GM19099 (cell line): Measurements from ENCODE around the gene GIMAP6.

Experiments
- POLR2A ChIP-seq: IDR thresholded peaks from 3 replicates; pipeline ENCODE4 v1.6.1; 2011; ENCODE audit warnings: low read depth; ENCODE audit not compliant: insufficient read length; ENCODE audit errors: extremely low read depth

The GIMAP6 gene

DNA sequence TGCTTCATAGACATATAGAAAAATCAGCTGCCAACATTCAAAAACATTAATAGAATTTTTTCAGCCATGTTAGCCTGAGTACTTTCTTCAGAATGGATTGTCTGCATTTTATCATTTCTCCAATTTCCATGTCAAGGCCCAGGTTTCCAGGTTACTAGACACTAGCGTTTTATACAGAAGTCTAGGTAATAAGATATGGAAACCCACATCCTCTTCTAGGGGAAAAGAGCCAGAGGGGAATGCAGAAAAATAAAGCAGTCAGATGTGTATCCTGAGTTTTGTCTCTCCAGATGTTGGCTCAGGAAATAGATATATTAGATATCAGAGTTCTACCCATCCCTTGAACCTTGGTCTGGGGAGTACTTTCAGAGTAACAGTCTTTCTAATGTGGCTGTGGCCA lies 44.6 kb downstream of the GIMAP6 start:
- TF ChIP-seq POLR2A = no peak

DNA sequence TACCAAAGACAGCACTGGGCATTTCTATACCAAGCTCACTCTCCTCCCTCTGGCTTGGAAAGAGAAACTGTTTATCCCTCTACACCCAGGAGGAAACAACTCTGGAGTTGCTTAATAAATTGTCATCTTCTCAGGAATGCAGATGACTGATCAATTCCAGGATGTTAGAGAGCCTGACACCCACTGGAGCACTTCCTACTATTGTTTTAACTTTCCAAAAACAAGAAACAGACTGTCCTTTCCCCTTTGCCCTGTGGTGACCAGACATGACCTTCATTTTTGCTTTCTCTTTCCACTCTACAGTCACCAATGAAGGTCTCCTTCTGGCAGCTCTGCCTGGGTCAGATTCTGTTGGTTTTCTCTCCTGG lies 45.4 kb downstream of the GIMAP6 start:
- TF ChIP-seq POLR2A = no peak

DNA sequence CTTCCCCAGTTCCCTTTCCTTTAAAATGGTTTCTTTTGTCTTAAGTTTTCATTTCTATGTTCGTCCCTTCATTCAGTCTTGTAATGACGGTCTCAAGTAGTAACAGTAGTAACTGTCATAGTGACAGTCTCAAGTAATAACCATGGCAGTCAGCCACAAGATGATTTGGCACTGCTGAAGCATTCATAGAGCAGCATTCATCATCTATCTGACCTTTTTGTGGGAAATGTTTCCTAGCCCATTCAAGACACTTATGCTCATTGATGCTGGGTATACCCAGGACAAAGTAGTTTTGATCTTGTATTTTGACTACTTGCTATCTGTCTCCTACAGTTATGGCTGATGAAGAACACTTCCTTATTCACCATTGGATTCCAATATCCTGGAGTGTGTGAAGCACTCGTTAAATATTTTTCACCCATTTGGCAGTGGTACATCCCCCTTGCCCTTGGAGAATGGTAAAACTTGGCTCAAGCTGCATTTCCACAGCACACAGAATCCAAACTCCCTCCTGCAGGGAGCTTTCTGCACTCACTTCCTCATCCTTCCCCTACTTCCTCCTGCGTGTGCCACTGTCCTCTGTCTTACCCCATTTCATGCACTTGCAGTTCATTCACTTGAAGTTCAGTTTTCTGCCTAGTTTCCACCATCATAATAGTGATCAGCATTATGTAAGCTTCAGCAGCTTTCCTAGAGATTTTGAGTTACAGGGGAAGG lies 46.0 kb downstream of the GIMAP6 start:
- TF ChIP-seq POLR2A = no peak

DNA sequence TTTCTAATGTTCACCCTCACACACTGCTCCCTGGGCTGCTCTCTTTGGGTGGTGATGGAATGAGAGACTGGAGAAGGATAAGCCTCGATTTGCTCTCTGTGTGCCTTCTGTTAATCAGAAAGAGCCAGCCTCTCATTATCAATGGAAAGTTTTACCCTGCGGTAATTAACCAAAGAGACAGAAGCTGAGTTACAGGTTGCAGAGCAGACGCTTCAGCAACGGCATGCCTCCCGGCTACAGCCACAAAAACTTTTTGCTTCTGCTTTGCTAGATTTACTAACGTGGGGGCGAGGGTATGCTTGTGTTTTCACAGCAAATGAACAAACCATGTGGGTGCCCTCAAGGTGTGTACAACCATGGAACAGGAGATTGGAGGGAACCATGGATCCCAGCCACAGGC lies 47.0 kb downstream of the GIMAP6 start:
- TF ChIP-seq POLR2A = no peak

DNA sequence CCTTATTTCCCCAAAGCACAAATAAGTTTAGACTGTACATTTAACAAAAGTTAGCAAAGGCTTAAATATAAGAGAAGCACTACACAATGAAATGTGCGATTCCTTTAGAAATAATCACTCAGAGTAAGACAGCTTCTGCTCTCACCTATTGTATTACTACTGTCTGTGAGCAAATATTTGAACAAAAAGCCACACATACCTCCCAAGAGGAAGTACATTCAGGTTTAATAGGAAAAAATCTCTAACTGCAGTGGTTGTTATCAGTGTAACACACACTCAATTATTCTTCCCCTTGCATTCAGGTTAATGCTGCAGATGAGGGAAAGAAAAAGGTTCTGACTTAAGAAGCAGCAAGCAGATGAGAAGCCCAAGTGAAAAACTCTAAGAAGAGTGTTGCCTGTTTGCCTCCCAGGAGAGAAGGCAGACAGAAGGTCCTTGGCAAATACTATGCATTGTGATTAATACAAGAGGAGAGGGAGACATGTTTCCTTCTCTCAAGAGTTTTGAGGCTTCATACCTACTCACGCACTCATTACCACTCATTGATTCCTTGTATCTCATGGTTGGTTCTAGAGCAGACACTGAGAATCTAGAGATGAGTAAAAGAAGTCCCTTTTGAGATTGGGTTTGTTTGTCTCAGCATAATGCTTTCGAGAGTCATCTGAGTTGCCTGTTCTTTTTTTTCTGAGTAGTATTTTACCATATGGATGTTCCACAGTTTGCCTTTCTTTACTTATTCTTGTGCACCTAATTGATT lies 51.4 kb downstream of the GIMAP6 start:
- TF ChIP-seq POLR2A = no peak
